Measurements from ENCODE around the gene ANKRD13D. TPM values are rescaled to one million over a fixed set of nuclear protein-coding genes. Genes with fewer than 3 reads are reported as not detected.

The ANKRD13D gene
- total and polyA plus RNA-seq, 2 of the 8 experiments (the other 6 are each of a cell fraction or from before 2014, with no cell fraction given): 24.9 to 26.5 TPM

- Histone ChIP-seq H3K9me3 (ENCODE audit: insufficient read depth in 2 of 2, low read depth in 1 of 2, low read length in 1 of 2) (no peaks in the 10 kb centered on the region; a peak in 1 of 4 replicates), H3K79me1 (ENCODE audit: low read depth, low read length) (no peaks in the 10 kb centered on the region; the same call in 1 of the 2 replicates), H3K4me1 (replicated peaks in 1 of 4; ENCODE audit: control insufficient read depth in 3 of 4, insufficient read depth in 4 of 4, low read length in 3 of 4) (peaks cover 0 to 20% (median 16%) of the 10 kb centered on the region in 4 experiments; a peak in 5 of 7 replicates), H2BK5ac (ENCODE audit: low read depth, low read length) (no peak overlapping the region), H2AFZ (ENCODE audit: low read length) (no peak overlapping the region), H2BK120ac (replicated peaks; ENCODE audit: low read depth, low read length) (no peak overlapping the region), H3K27me3 (replicated peaks in 1 of 4; ENCODE audit: control insufficient read depth in 3 of 4, extremely low read depth in 1 of 4, insufficient read depth in 3 of 4, low read length in 3 of 4) (peaks cover 0 to 11% (median 7%) of the 10 kb centered on the region in 4 experiments; a peak in 5 of 7 replicates), H3K14ac (ENCODE audit: insufficient read length) (no peak overlapping the region), H3K9ac (replicated peaks in 1 of 4; ENCODE audit: extremely low read depth in 1 of 4, low read depth in 3 of 4, low read length in 3 of 4) (no peak overlapping the region), H2BK15ac (ENCODE audit: low read length) (no peak overlapping the region), H2AK5ac (ENCODE audit: low read depth, low read length) (no peak overlapping the region), H3K4me3 (ENCODE audit: extremely low read depth in 1 of 4, insufficient read depth in 2 of 4, low read depth in 3 of 4, low read length in 4 of 4) (no peak overlapping the region), H3K23me2 (ENCODE audit: low read depth, low read length) (peaks cover 19% of the 10 kb centered on the region; the same call in 1 of the 2 replicates), H3K4ac (replicated peaks; ENCODE audit: insufficient read length, low read depth, low read length) (no peak overlapping the region), H2BK12ac (ENCODE audit: low read depth, low read length) (no peak overlapping the region), H3K23ac (ENCODE audit: insufficient read length) (no peak overlapping the region), H3K36me3 (ENCODE audit: control insufficient read depth in 2 of 4, insufficient read depth in 4 of 4, low read length in 3 of 4) (peaks cover 0 to 18% (median 9%) of the 10 kb centered on the region in 4 experiments; a peak in 3 of 8 replicates), H3K27ac (ENCODE audit: low read depth, low read length) (no peak overlapping the region), H3K79me2 (ENCODE audit: control insufficient read depth in 1 of 2, insufficient read depth in 2 of 2, low read length in 2 of 2) (no peaks in the 10 kb centered on the region), H4K20me1 (replicated peaks in 1 of 2; ENCODE audit: control insufficient read depth in 1 of 2, insufficient read depth in 2 of 2, low read length in 2 of 2) (peaks cover 0 to 8% of the 10 kb centered on the region in 2 experiments), H2BK20ac (ENCODE audit: low read length) (no peak overlapping the region), H3K4me2 (ENCODE audit: insufficient read depth in 1 of 2, low read depth in 2 of 2, low read length in 2 of 2) (no peak overlapping the region), H4K91ac (replicated peaks; ENCODE audit: insufficient read length, low read length) (no peak overlapping the region), H4K5ac (ENCODE audit: insufficient read length, low read depth, low read length) (no peak overlapping the region), H3K18ac (ENCODE audit: extremely low read depth, low read length) (no peak overlapping the region), H4K8ac (ENCODE audit: extremely low read depth, insufficient read depth, low read length) (no peak overlapping the region), H3K56ac (replicated peaks; ENCODE audit: insufficient read length, low read depth, low read length) (no peak overlapping the region)
- FAIRE-seq (no peak), DNase-seq (ENCODE audit: low read depth in 1 of 2, low spot score in 2 of 2) (no peak)
- CTCF ChIA-PET (ENCODE audit: partially characterized antibody): interaction anchor here (0.9 to 4.8 kb wide), 8 partner anchors 9 to 81 kb away, joined by 3 to 33 read pairs (median 4); partner anchors contain the start of gene ANKRD13D
- POLR2A ChIA-PET (ENCODE audit: partially characterized antibody): interaction anchor here (0.7 to 9.7 kb wide), 4 partner anchors 11 to 29 kb away, joined by 3 to 106 read pairs (median 11); partner anchors contain the start of gene ANKRD13D
- WGBS, 2 experiments (ENCODE audit: extremely low coverage in 1 of 2, insufficient coverage in 1 of 2, insufficient read length in 1 of 2, insufficient replicate concordance in 2 of 2, low coverage in 1 of 2, low lambda C conversion rate in 2 of 2, missing lambda C conversion rate in 1 of 2): 96% methylated on average over 13 of the region's 13 CpGs; no CpG with 5 or more reads in 1 of the 2 experiments
- TF ChIP-seq EP300 (IDR thresholded peaks at IDR 0.05; ENCODE audit: borderline replicate concordance in 1 of 2, low read depth in 2 of 2, low read length in 2 of 2) (no peak), BACH1 (IDR thresholded peaks at IDR 0.05; ENCODE audit: low read length) (no peak), NRF1 (IDR thresholded peaks at IDR 0.05; ENCODE audit: low read depth, low read length) (no peak), GTF2F1 (IDR thresholded peaks at IDR 0.05; ENCODE audit: borderline replicate concordance, low read depth, low read length) (no peak), GABPA (IDR thresholded peaks at IDR 0.05; ENCODE audit: borderline replicate concordance, insufficient read depth, low read length) (no peak), EZH2 (IDR thresholded peaks at IDR 0.05; ENCODE audit: low read depth, low read length, severe bottlenecking) (no peak), CBX5 (IDR thresholded peaks at IDR 0.05; ENCODE audit: low read depth, low read length) (no peak), ASH2L (IDR thresholded peaks at IDR 0.05; ENCODE audit: low read length) (no peak), SIRT6 (IDR thresholded peaks at IDR 0.05; ENCODE audit: low read length) (no peak), CEBPB (IDR thresholded peaks at IDR 0.05; ENCODE audit: low read depth, low read length) (no peak), TAF7 (optimal IDR thresholded peaks at IDR 0.05; ENCODE audit: borderline replicate concordance, low read depth, low read length) (no peak), SRF (IDR thresholded peaks at IDR 0.05; ENCODE audit: low read depth, low read length) (no peak), JUN (IDR thresholded peaks at IDR 0.05; ENCODE audit: low read depth, low read length) (no peak)
These were observed 11.2 kb downstream of the ANKRD13D start for GRCh38 chr11:67300256-67300755.
